Choroid plexus epithelial cell (primary cell): ENCODE data around the gene ATG14.

Experiments
- DNase-seq: peaks from one replicate; pipeline ENCODE4 v3.0.0-alpha.2; 2010; ENCODE audit warnings: low read depth
- H3K4me3 ChIP-seq: 2 replicates; pipeline ENCODE4 v1.5.1; 2011; ENCODE audit warnings: low read depth, mild to moderate bottlenecking, control low read depth, low read length, moderate library complexity
- CTCF ChIP-seq: conservative IDR thresholded peaks from 2 replicates; pipeline ENCODE4 v1.5.1; 2011; ENCODE audit warnings: low read depth, mild to moderate bottlenecking, control low read depth, inconsistent platforms, low read length, moderate library complexity

The ATG14 gene

DNA sequence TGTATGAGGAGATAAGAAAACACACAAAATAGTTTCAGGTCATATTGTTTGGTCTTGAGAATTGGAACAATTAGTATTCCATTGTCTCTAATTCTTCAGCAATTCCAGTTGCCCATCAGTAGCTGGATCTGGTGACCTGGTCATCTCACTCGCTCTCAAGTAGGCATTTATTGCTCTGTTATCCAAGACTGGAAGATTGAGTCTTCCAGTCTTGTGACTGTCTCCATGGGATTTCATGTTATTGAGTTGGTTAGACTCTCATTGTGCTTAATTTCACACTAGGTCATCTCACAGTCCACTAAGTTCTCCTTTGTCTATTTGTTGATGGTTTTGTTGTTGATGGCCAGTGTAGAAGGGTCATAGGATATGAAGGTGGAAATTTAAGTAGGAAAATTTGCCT lies 92.9 kb downstream of the ATG14 start:
- H3K4me3 ChIP-seq, result no peak overlapping the region
- no peak for DNase-seq
- TF ChIP-seq CTCF, result no peak

- TF ChIP-seq CTCF, result no peak
- no peak for DNase-seq
- H3K4me3 ChIP-seq, result no peak overlapping the region
These were observed 93.9 kb downstream of the ATG14 start for GRCh38 chr14:55317542-55318306.

- DNase-seq, result no peak
- no peak overlapping the region for H3K4me3 ChIP-seq
- no peak for TF ChIP-seq CTCF
These were observed 95.1 kb downstream of the ATG14 start for GRCh38 chr14:55316564-55316963.
